ENCODE measurements around the gene VASH2.
A peak's percentile ranks its signal among the peaks of the same experiment; 100 is the strongest.
"Not testable (repeated sequence)": the region's sequence is repeated elsewhere in the genome, so short reads cannot be mapped to it uniquely, and the experiment has no call there.

VASH2 gene

DNA sequence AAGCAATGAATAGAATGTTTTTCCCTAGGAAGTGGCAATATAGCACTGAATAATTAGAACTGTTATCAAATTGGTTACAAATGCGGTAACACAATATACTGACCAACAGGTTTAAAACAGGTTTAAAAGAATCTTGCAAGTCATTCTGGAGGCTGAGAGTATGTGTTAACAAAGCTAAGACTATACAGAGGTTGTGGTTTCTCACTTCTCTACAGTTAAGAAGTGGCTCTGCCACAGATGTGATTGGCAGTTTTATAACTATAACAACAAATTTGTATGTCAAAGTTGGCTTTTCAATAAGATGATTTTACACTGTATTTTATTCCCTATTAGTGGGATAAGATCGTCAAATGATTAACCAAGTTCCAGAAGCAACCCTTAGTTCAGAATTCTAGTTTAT, 58.2 kb downstream of the VASH2 start:
- H3K4me3 ChIP-seq (ENCODE audit: low read depth, low read length), result no peak overlapping the region
- no peak for DNase-seq (ENCODE audit: low read depth)
- TF ChIP-seq, protein P1, sequence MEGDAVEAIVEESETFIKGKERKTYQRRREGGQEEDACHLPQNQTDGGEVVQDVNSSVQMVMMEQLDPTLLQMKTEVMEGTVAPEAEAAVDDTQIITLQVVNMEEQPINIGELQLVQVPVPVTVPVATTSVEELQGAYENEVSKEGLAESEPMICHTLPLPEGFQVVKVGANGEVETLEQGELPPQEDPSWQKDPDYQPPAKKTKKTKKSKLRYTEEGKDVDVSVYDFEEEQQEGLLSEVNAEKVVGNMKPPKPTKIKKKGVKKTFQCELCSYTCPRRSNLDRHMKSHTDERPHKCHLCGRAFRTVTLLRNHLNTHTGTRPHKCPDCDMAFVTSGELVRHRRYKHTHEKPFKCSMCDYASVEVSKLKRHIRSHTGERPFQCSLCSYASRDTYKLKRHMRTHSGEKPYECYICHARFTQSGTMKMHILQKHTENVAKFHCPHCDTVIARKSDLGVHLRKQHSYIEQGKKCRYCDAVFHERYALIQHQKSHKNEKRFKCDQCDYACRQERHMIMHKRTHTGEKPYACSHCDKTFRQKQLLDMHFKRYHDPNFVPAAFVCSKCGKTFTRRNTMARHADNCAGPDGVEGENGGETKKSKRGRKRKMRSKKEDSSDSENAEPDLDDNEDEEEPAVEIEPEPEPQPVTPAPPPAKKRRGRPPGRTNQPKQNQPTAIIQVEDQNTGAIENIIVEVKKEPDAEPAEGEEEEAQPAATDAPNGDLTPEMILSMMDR (IDR thresholded peaks at IDR 0.05; ENCODE audit: low read depth, low read length, missing control alignments), result no peak

DNA sequence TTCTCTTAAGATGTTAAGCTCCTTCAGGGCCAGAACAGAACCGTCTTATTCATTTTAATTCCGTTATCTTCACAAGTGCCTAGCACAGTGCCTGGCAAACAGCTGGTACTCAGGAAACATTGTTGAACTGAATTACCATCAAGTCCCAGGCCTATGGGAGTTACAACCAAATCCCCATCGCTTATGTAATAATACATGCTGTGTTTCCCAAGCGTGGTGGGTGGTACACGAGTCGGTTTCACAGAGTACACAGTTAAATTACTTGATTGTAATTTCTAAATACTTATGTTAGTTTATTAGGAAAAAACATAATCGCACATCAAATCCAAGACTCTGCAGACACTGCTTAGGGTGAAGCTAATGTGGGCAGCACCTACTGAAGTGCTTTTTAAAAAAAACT, 64.3 kb downstream of the VASH2 start:
- peak overlapping the region; percentile 97 for H3K4me3 ChIP-seq (ENCODE audit: low read depth, low read length)
- TF ChIP-seq, protein P1 (IDR thresholded peaks at IDR 0.05; ENCODE audit: low read depth, low read length, missing control alignments), result no peak
- DNase-seq (ENCODE audit: low read depth), result no peak

DNA sequence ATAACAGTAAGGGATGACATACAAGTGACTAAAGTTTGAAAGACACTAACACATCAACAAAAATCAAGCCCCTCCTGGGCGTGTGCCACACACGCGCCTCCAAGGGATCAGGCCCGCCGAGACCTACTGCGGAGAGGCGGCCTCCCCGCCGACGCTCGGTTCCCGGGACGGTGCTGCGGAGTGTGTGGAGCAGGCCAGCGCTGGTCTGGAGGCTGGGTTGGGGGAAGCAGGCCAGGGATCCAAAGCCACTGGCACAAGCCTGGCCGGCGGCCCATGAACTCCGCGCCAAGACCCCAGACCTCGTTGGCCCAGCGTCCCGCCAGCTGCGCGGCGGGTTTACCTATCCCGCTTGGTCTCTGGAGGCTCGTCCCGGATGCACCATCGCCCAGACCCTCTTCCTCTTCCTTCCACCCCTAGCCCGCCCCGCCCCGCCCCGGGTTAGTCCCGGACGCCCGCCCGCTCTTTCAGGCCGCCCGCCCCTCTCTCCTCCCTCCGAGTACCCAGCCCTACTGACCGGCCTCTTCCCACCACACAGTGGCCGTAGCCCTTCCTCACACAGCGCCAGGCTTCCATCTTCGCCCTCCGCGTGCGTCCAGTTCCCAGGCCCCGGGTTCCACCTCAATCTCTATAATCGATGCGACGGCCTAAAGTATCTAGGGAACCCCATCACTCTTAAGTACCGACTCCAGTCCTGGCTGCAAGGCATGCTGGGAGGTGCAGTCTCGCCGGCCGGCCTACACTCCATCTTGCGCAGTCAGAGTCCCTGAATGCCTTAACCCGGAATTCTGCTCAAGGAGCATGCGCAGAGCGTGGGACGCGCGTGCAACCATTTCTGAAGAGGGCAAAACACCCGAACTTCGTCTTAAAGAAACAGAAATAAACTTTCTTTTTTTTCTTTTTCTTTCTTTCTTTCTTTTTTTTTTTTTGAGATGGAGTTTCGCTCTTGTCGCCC, 65.0 kb downstream of the VASH2 start, which contains the start of gene ANGEL2:
Gene ANGEL2 (minus strand): TSS at position 769 of the 952 bp plus-strand sequence. CDS start 196 bp downstream, at position 573.
- TF ChIP-seq, protein P1 (IDR thresholded peaks at IDR 0.05; ENCODE audit: low read depth, low read length, missing control alignments), result no peak
- DNase-seq (ENCODE audit: low read depth), result peak; percentile 96

DNA sequence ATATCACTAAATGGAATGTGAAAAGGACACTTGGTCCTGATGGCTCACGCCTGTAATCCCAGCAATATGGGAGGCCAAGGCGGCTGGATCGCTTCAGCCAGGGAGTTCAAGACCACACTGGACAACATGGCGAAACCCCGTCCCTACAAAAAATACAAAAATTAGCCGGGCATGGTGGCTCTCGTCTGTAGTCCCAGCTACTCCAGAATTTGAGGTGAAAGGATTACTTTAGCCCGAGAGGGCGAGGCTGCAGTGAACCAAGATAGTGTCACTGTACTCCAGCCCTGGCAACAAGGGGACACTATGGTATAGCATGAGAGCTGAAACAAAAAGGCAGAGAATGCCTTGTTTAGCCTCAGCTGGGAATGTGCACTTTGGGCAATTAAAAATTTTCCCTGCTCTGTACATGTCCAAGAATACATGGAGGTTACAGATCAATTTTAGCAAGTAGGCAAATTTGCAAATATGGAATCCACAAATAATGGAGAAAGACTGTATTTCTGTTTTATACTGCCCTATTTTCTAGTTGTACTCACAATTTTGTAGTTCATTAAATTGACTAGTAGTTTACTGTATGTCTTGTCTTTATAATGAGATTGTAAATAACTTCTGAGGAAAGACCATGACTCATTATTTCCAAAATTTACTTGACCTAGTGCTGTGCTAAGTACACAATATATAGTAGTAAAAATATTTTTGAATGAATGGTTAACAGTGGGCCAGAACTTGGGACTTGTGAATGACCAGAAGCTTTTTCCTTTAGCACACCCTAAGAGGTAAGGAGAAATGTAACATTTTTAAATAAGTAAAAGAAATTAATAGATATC, 67.3 kb downstream of the VASH2 start:
- TF ChIP-seq, protein P1 (IDR thresholded peaks at IDR 0.05; ENCODE audit: low read depth, low read length, missing control alignments), result no peak
- no peak for DNase-seq (ENCODE audit: low read depth)
- no peak overlapping the region for H3K4me3 ChIP-seq (ENCODE audit: low read depth, low read length)

More for the DNA sequence above, 65.0 kb downstream of the VASH2 start, which contains the start of gene ANGEL2:
- peak within 1 kb of the TSS; percentile 97 for H3K4me3 ChIP-seq (ENCODE audit: low read depth, low read length)

DNA sequence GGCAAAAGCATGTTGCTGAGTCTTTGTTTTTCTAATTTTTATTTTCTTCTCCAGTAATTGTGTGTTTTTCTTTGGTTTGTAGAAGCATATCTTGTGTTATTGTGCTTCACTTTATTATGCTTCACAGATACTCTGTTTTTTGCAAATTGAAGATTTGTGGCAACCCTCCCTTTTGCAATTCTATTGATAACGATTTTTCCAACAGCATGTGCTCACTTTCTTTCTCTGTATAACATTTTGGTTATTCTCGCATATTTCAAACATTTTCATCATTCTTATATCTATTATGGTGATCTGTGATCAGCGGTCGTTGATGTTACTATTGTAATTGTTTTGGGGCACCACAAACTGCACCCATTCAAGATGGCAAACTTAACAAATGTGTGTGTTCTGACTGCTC, 69.1 kb downstream of the VASH2 start:
- DNase-seq (ENCODE audit: low read depth), result no peak
- H3K4me3 ChIP-seq (ENCODE audit: low read depth, low read length), result no peak overlapping the region
- TF ChIP-seq, protein P1 (IDR thresholded peaks at IDR 0.05; ENCODE audit: low read depth, low read length, missing control alignments), result no peak

DNA sequence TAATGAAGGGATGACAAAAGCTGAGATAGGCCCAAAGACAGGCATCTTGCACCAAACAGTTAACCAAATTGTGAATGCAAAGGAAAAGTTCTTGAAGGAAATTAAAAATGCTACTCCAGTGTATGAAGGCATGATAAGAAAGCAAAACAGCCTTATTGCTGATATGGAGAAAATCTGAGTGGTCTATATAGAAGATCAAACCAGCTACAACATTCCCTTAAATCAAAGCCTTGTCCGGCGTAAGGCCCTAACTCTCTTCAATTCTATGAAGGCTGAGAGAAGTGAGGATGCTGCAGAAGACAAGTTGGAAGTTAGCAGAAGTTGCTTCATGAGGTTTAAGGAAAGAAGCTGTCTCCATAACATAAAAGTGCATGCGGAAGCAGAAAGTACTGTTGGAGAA, 69.7 kb downstream of the VASH2 start:
- no peak for DNase-seq (ENCODE audit: low read depth)
- TF ChIP-seq, protein P1 (IDR thresholded peaks at IDR 0.05; ENCODE audit: low read depth, low read length, missing control alignments), result no peak
- no peak overlapping the region for H3K4me3 ChIP-seq (ENCODE audit: low read depth, low read length)

DNA sequence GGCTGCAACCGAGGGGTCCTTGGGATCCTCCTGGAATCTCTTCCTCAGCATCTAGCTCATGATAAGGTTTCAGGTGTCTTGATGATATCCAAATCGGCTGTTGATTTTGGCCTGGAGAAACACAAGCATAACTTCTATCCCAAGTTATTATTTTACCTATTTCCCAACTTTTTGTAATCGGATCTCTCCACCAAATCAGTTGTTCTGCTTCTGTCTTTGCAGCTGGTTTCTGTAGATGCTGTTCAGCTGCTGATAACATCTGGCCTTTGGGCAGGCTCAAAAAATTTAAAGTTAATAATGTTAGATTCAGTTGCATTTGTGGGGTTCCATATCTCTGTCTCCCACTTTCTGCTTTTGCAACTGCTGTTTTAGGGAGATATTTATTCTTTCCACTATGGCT, 76.7 kb downstream of the VASH2 start:
- not testable (repeated sequence) for H3K4me3 ChIP-seq (ENCODE audit: low read depth, low read length); DNase-seq (ENCODE audit: low read depth)

Data from GM12864 (cell line).